Brain microvascular endothelial cell (primary cell): ENCODE data around the gene DYNC2I2.

Experiments used
- DNase-seq: peaks from one replicate; pipeline ENCODE4 v3.0.0-alpha.2; 2020
- H3K27ac ChIP-seq: fragments of 250-450 bp; sonication (Bioruptor Pico); 2 replicates; pipeline ENCODE4 v1.5.1; 2020; ENCODE audit warnings: mild to moderate bottlenecking, moderate library complexity
- H3K27me3 ChIP-seq: fragments of 250-450 bp; sonication (Bioruptor Pico); replicated peaks from 2 replicates; pipeline ENCODE4 v1.5.1; 2020; ENCODE audit warnings: mild to moderate bottlenecking
- H3K36me3 ChIP-seq: fragments of 250-450 bp; sonication (Bioruptor Pico); replicated peaks from 2 replicates; pipeline ENCODE4 v1.5.1; 2020; ENCODE audit warnings: mild to moderate bottlenecking
- H3K4me3 ChIP-seq: 2 replicates; pipeline ENCODE4 v1.5.1; 2011; ENCODE audit warnings: low read depth, mild to moderate bottlenecking, control low read depth, low read length, moderate library complexity
- CTCF ChIP-seq: IDR thresholded peaks from 2 replicates; pipeline ENCODE4 v1.5.1; 2011; ENCODE audit warnings: low read depth, mild to moderate bottlenecking, moderate library complexity, low read length, control low read depth, inconsistent platforms; ENCODE audit errors: missing control alignments
- in situ Hi-C: cut with HindIII; loops from 2 replicates; pipeline ENCODE4 v1.10.0; 2017; ENCODE audit warnings: low sequenced_read_pairs, low pct_ligation_motif_present

The DYNC2I2 gene

GRCh38 chr9:128633057-128633456 lies 23.6 kb downstream of the DYNC2I2 start:
- no peak overlapping the region for H3K4me3 ChIP-seq
- in situ Hi-C loops = no loop called here
- no peaks in the 10 kb centered on the region for H3K27me3 ChIP-seq
- no peak for DNase-seq
- no peak overlapping the region for H3K27ac ChIP-seq
- H3K36me3 ChIP-seq = peaks cover 62% of the 10 kb centered on the region
- no peak for TF ChIP-seq CTCF

- in situ Hi-C loops = no loop called here
- DNase-seq = no peak
- Histone ChIP-seq H3K36me3 (peaks cover 68% of the 10 kb centered on the region), H3K27me3 (no peaks in the 10 kb centered on the region), H3K27ac (no peak overlapping the region), H3K4me3 (no peak overlapping the region)
- TF ChIP-seq CTCF = no peak
Observed at GRCh38 chr9:128632486-128632885, 24.2 kb downstream of the DYNC2I2 start.

DNA sequence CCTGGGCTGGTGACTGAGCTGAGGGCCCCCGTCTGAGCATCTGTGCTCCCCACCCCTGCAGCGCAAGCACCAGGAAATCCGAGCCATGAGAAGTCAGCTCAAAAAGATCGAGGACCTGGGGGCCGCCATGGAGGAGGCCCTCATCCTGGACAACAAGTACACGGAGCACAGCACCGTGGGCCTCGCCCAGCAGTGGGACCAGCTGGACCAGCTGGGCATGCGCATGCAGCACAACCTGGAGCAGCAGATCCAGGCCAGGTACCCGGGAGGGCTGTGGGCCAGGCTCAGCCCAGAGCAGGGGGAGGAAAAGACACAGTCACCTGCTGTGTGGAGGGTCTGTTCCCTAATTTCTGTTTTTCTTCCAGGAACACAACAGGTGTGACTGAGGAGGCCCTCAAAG lies 24.6 kb downstream of the DYNC2I2 start:
- H3K4me3 ChIP-seq = no peak overlapping the region

DNA sequence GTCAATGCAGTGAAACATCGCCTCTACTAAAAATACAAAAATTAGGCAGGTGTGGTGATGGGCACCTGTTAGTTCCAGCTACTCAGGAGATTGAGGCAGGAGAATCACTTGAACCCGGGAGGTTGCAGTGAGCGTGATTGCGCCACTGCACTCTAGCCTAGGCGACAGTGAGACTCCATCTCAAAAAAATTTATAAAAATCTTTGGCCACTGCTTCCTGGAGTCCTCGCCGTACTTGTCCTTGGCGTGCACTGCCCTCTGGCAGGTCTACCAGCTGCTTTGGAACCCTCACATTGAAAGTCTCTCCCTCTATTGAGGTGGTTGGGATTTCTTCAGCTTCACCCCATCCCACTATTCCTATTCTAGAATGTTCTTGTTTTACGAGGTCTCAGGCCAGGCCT lies 25.0 kb downstream of the DYNC2I2 start:
- no peaks in the 10 kb centered on the region for H3K27me3 ChIP-seq
- peaks cover 77% of the 10 kb centered on the region for H3K36me3 ChIP-seq
- no peak overlapping the region for H3K4me3 ChIP-seq
- DNase-seq = no peak
- in situ Hi-C loops = no loop called here
- H3K27ac ChIP-seq = no peak overlapping the region
- TF ChIP-seq CTCF = no peak

More for the DNA sequence above, 24.6 kb downstream of the DYNC2I2 start:
- no peak for DNase-seq
- TF ChIP-seq CTCF = no peak
- in situ Hi-C loops = no loop called here
- H3K27ac ChIP-seq = no peak overlapping the region
- peaks cover 72% of the 10 kb centered on the region for H3K36me3 ChIP-seq
- no peaks in the 10 kb centered on the region for H3K27me3 ChIP-seq

- Histone ChIP-seq H3K36me3 (peaks cover 93% of the 10 kb centered on the region), H3K27me3 (no peaks in the 10 kb centered on the region), H3K4me3 (no peak overlapping the region), H3K27ac (no peak overlapping the region)
- no peak for DNase-seq
- TF ChIP-seq CTCF = no peak
- in situ Hi-C loops = no loop called here
Observed at GRCh38 chr9:128629852-128630545, 26.6 kb downstream of the DYNC2I2 start.

- DNase-seq = no peak
- no peak overlapping the region for H3K4me3 ChIP-seq
- in situ Hi-C loops = no loop called here
- no peaks in the 10 kb centered on the region for H3K27me3 ChIP-seq
- H3K36me3 ChIP-seq = peaks cover 100% of the 10 kb centered on the region
- no peak for TF ChIP-seq CTCF
- H3K27ac ChIP-seq = no peak overlapping the region
Observed at GRCh38 chr9:128629136-128629535, 27.5 kb downstream of the DYNC2I2 start.
